Measurements from ENCODE around the gene PNPLA3. TPM values are rescaled to one million over a fixed set of nuclear protein-coding genes. Genes with fewer than 3 reads are reported as not detected.

The PNPLA3 gene
- polyA plus RNA-seq, 1 experiment: 4.8 TPM

GRCh38 chr22:43883012-43883661 lies 40.5 kb upstream of the PNPLA3 start:
- CTCF ChIA-PET: interaction anchor here (0.7 to 13.0 kb wide), 17 partner anchors 8 to 742 kb away, joined by 3 to 178 read pairs (median 6); partner anchors contain the start of genes PNPLA3, PNPLA5 and SAMM50
- DNase-seq (ENCODE audit: low read depth): no peak
- no peaks in the 10 kb centered on the region for H3K36me3 ChIP-seq (ENCODE audit: control insufficient read depth, insufficient read depth, low read length)
- POLR2A ChIA-PET: no interaction called here
- TF ChIP-seq CTCF (IDR thresholded peaks at IDR 0.05; ENCODE audit: insufficient read depth, low read depth, low read length): peak; percentile 66
- H3K4me3 ChIP-seq (ENCODE audit: low read depth, low read length): no peak overlapping the region
- peaks cover 12% of the 10 kb centered on the region for H3K27me3 ChIP-seq (ENCODE audit: control insufficient read depth, insufficient read depth, low read length)

- TF ChIP-seq CTCF (IDR thresholded peaks at IDR 0.05; ENCODE audit: insufficient read depth, low read depth, low read length): no peak
- Histone ChIP-seq H3K4me3 (ENCODE audit: low read depth, low read length) (no peak overlapping the region), H3K27me3 (ENCODE audit: control insufficient read depth, insufficient read depth, low read length) (peaks cover 12% of the 10 kb centered on the region), H3K36me3 (ENCODE audit: control insufficient read depth, insufficient read depth, low read length) (no peaks in the 10 kb centered on the region)
- POLR2A ChIA-PET: no interaction called here
- no peak for DNase-seq (ENCODE audit: low read depth)
- CTCF ChIA-PET: interaction anchor here (1.0 to 13.0 kb wide), 20 partner anchors 8 to 742 kb away, joined by 3 to 178 read pairs (median 7); partner anchors contain the start of gene SAMM50
Observed at GRCh38 chr22:43883719-43884415, 39.7 kb upstream of the PNPLA3 start.

GRCh38 chr22:43884600-43885318 lies 38.8 kb upstream of the PNPLA3 start:
- Histone ChIP-seq H3K4me3 (ENCODE audit: low read depth, low read length) (no peak overlapping the region), H3K36me3 (ENCODE audit: control insufficient read depth, insufficient read depth, low read length) (no peaks in the 10 kb centered on the region), H3K27me3 (ENCODE audit: control insufficient read depth, insufficient read depth, low read length) (peaks cover 11% of the 10 kb centered on the region)
- ChIA-PET POLR2A (no interaction called here), CTCF (interaction anchor here (0.6 to 13.0 kb wide), 29 partner anchors 9 to 742 kb away, joined by 3 to 178 read pairs (median 5); partner anchors contain the start of genes EFCAB6, SAMM50 and SULT4A1)
- TF ChIP-seq CTCF (IDR thresholded peaks at IDR 0.05; ENCODE audit: insufficient read depth, low read depth, low read length): peak; percentile 93
- no peak for DNase-seq (ENCODE audit: low read depth)

GRCh38 chr22:43885319-43885671 lies 38.3 kb upstream of the PNPLA3 start:
- no peak for DNase-seq (ENCODE audit: low read depth)
- ChIA-PET CTCF (interaction anchor here (0.6 to 13.0 kb wide), 30 partner anchors 9 to 771 kb away, joined by 3 to 178 read pairs (median 5); partner anchors contain the start of genes EFCAB6, SAMM50 and SULT4A1), POLR2A (no interaction called here)
- peaks cover 12% of the 10 kb centered on the region for H3K27me3 ChIP-seq (ENCODE audit: control insufficient read depth, insufficient read depth, low read length)
- TF ChIP-seq CTCF (IDR thresholded peaks at IDR 0.05; ENCODE audit: insufficient read depth, low read depth, low read length): no peak
- no peaks in the 10 kb centered on the region for H3K36me3 ChIP-seq (ENCODE audit: control insufficient read depth, insufficient read depth, low read length)
- H3K4me3 ChIP-seq (ENCODE audit: low read depth, low read length): no peak overlapping the region

GRCh38 chr22:43885786-43886185 lies 37.8 kb upstream of the PNPLA3 start:
- CTCF ChIA-PET: interaction anchor here (0.6 to 13.0 kb wide), 13 partner anchors 10 to 772 kb away, joined by 3 to 178 read pairs (median 7); partner anchors contain the start of genes EFCAB6 and SULT4A1
- Histone ChIP-seq H3K4me3 (ENCODE audit: low read depth, low read length) (no peak overlapping the region), H3K27me3 (ENCODE audit: control insufficient read depth, insufficient read depth, low read length) (peaks cover 12% of the 10 kb centered on the region), H3K36me3 (ENCODE audit: control insufficient read depth, insufficient read depth, low read length) (no peaks in the 10 kb centered on the region)
- DNase-seq (ENCODE audit: low read depth): no peak
- no peak for TF ChIP-seq CTCF (IDR thresholded peaks at IDR 0.05; ENCODE audit: insufficient read depth, low read depth, low read length)
- POLR2A ChIA-PET: no interaction called here

Data from BJ (cell line).